Panc1 (cell line): ENCODE results near the gene DOK6. TPM values are rescaled to one million over a fixed set of nuclear protein-coding genes. Genes with fewer than 3 reads are reported as not detected.

Experiments used
- ATAC-seq: fragments of 200-7000 bp; cut with Tn5 transposase; 2 replicates; pipeline ENCODE4 v1.9.1; 2020; ENCODE audit warnings: mild to moderate bottlenecking, moderate library complexity
- BruUV-seq: library from RNA; stranded (reverse); fragments of 400-500 nt; replicated peaks from 2 replicates; lab custom pipeline; 2021; lab: Mats Ljungman, UMichigan
- CTCF ChIA-PET: fragments of 300-600 bp; sonication (Branson Sonifier 250); formaldehyde crosslinking; loops from one replicate; lab custom pipeline; 2022; ENCODE audit warnings: antibody characterized with exemption; lab: Charles Lee
- POLR2A ChIA-PET: fragments of 300-600 bp; sonication (Branson Sonifier 250); formaldehyde crosslinking; loops from one replicate; lab custom pipeline; 2022; ENCODE audit warnings: antibody characterized with exemption; lab: Charles Lee
- DNase-seq: peaks from one replicate; pipeline ENCODE4 v3.0.0-alpha.2; 2010; ENCODE audit warnings: low read depth, low spot score
- H3K27ac ChIP-seq: 2 replicates; pipeline ENCODE4 v1.5.1; 2011; ENCODE audit warnings: mild to moderate bottlenecking, low read length, inconsistent platforms
- H3K27me3 ChIP-seq: fragments of 200-500 bp; sonication (Bioruptor generic); 2 replicates; pipeline ENCODE4 v1.6.0; 2014; ENCODE audit warnings: low read length, inconsistent platforms; ENCODE audit not compliant: control insufficient read depth, insufficient read depth
- H3K36me3 ChIP-seq: fragments of 200-500 bp; sonication (Bioruptor generic); 2 replicates; pipeline ENCODE4 v1.5.1; 2014; ENCODE audit warnings: inconsistent platforms, mild to moderate bottlenecking, low read length, moderate library complexity; ENCODE audit not compliant: control insufficient read depth, insufficient read depth
- H3K4me1 ChIP-seq: 2 replicates; pipeline ENCODE4 v1.5.1; 2011; ENCODE audit warnings: inconsistent platforms, mild to moderate bottlenecking, low read length, moderate library complexity; ENCODE audit not compliant: control insufficient read depth, insufficient read depth
- H3K4me3 ChIP-seq, 2 experiments: 2 replicates each; pipeline ENCODE4 v1.5.1; 2011 to 2012; ENCODE audit warnings: low read depth in 2 of 2, low read length in 2 of 2, mild to moderate bottlenecking in 2 of 2, inconsistent platforms in 1 of 2, moderate library complexity in 1 of 2
- H3K9me3 ChIP-seq: fragments of 200-500 bp; sonication (Bioruptor generic); 2 replicates; pipeline ENCODE4 v1.5.1; 2014; ENCODE audit warnings: low read depth, mild to moderate bottlenecking, inconsistent platforms, low read length, moderate library complexity; ENCODE audit not compliant: control insufficient read depth, insufficient read depth
- POLR2AphosphoS5 ChIP-seq: IDR thresholded peaks from 2 replicates; pipeline ENCODE4 v1.6.1; 2012; ENCODE audit warnings: mild to moderate bottlenecking, low read depth, low read length, moderate library complexity
- SIN3A ChIP-seq: IDR thresholded peaks from 2 replicates; pipeline ENCODE4 v1.6.1; 2012; ENCODE audit warnings: low read depth, mild to moderate bottlenecking, low read length, moderate library complexity, borderline replicate concordance; ENCODE audit not compliant: insufficient read depth
- TCF7L2 ChIP-seq: IDR thresholded peaks from 2 replicates; pipeline ENCODE4 v1.6.1; 2011; ENCODE audit warnings: mild to moderate bottlenecking, low read depth, low read length, inconsistent platforms
- in situ Hi-C: cut with HindIII; loops from 2 replicates; pipeline ENCODE4 v1.10.0; 2016; ENCODE audit warnings: low sequenced_read_pairs, low pct_unique_long_range_greater_than_20kb
- intact Hi-C: fragments of 100-400 bp; cut with micrococcal nuclease; formaldehyde crosslinking; loops from one replicate; pipeline ENCODE4 v1.10.0; 2022; ENCODE audit not compliant: unreplicated experiment
- total RNA-seq: library from RNA; stranded (reverse); gene quantifications from one replicate; pipeline ENCODE4 v1.2.1, GENCODE V29; 2021; ENCODE audit not compliant: unreplicated experiment
- TF ChIP-seq, protein P1 (sequence below): fragments of 450-650 bp; IDR thresholded peaks from 2 replicates; pipeline ENCODE4 v1.5.1; 2017; ENCODE audit warnings: mild to moderate bottlenecking
- TF ChIP-seq, protein P2 (sequence below), 2 experiments: IDR thresholded peaks; 2 replicates each; pipeline ENCODE4 v1.6.1; 2011 to 2012; ENCODE audit warnings: low read depth in 2 of 2, control low read depth in 1 of 2, low read length in 1 of 2, mild to moderate bottlenecking in 1 of 2, moderate library complexity in 1 of 2; ENCODE audit not compliant: insufficient read depth in 1 of 2

DOK6 gene
- total RNA-seq, 1 experiment from 2014 or later, result not detected

DNA sequence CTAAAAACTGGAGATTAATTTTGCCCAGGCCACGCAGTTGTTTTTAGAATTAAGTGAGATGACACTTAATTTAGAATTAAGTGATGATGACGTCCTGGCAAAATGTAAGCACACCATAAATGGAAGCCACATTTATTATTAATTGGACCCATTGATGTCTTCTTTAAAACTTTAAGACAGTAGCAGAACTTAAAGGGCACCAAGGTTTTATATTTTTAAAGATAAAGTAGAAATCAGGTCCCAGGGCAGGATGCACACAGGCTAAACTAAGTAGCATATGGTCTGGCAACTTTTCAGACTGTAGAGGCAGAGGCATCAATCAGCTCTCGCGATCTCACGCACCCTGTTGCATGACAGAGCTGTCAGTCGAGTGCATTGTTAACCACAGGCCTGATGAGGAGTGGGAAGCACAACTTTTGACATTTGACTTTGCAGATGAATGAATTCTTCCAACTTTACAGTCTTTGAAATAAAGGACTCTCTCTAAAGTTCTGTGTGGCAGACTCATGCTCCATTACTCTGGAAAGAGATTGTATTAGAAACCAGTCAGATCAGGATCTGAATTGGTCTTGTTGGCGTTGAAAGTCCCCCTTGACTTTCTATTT, 314.6 kb downstream of the DOK6 start:
- no peak for DNase-seq
- no peaks in the 10 kb centered on the region for H3K9me3 ChIP-seq
- no peaks in the 10 kb centered on the region for H3K36me3 ChIP-seq
- in situ Hi-C loops, result no loop called here
- ATAC-seq, result no peak
- ChIA-PET CTCF (no interaction called here), POLR2A (no interaction called here)
- no peak for TF ChIP-seq POLR2AphosphoS5
- TF ChIP-seq, protein P1, sequence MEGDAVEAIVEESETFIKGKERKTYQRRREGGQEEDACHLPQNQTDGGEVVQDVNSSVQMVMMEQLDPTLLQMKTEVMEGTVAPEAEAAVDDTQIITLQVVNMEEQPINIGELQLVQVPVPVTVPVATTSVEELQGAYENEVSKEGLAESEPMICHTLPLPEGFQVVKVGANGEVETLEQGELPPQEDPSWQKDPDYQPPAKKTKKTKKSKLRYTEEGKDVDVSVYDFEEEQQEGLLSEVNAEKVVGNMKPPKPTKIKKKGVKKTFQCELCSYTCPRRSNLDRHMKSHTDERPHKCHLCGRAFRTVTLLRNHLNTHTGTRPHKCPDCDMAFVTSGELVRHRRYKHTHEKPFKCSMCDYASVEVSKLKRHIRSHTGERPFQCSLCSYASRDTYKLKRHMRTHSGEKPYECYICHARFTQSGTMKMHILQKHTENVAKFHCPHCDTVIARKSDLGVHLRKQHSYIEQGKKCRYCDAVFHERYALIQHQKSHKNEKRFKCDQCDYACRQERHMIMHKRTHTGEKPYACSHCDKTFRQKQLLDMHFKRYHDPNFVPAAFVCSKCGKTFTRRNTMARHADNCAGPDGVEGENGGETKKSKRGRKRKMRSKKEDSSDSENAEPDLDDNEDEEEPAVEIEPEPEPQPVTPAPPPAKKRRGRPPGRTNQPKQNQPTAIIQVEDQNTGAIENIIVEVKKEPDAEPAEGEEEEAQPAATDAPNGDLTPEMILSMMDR, result no peak
- no peak for TF ChIP-seq SIN3A
- TF ChIP-seq, protein P2, sequence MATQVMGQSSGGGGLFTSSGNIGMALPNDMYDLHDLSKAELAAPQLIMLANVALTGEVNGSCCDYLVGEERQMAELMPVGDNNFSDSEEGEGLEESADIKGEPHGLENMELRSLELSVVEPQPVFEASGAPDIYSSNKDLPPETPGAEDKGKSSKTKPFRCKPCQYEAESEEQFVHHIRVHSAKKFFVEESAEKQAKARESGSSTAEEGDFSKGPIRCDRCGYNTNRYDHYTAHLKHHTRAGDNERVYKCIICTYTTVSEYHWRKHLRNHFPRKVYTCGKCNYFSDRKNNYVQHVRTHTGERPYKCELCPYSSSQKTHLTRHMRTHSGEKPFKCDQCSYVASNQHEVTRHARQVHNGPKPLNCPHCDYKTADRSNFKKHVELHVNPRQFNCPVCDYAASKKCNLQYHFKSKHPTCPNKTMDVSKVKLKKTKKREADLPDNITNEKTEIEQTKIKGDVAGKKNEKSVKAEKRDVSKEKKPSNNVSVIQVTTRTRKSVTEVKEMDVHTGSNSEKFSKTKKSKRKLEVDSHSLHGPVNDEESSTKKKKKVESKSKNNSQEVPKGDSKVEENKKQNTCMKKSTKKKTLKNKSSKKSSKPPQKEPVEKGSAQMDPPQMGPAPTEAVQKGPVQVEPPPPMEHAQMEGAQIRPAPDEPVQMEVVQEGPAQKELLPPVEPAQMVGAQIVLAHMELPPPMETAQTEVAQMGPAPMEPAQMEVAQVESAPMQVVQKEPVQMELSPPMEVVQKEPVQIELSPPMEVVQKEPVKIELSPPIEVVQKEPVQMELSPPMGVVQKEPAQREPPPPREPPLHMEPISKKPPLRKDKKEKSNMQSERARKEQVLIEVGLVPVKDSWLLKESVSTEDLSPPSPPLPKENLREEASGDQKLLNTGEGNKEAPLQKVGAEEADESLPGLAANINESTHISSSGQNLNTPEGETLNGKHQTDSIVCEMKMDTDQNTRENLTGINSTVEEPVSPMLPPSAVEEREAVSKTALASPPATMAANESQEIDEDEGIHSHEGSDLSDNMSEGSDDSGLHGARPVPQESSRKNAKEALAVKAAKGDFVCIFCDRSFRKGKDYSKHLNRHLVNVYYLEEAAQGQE (IDR thresholded peaks at IDR 0.05; ENCODE audit: insufficient read depth in 1 of 2, low read depth in 2 of 2, low read length in 1 of 2), result no peak
- TF ChIP-seq TCF7L2, result no peak
- no peak overlapping the region for H3K27ac ChIP-seq
- no peaks in the 10 kb centered on the region for H3K4me1 ChIP-seq
- H3K27me3 ChIP-seq, result no peaks in the 10 kb centered on the region
- BruUV-seq, result no TSS peak
- intact Hi-C loops, result no loop called here
- no peak overlapping the region for H3K4me3 ChIP-seq

DNA sequence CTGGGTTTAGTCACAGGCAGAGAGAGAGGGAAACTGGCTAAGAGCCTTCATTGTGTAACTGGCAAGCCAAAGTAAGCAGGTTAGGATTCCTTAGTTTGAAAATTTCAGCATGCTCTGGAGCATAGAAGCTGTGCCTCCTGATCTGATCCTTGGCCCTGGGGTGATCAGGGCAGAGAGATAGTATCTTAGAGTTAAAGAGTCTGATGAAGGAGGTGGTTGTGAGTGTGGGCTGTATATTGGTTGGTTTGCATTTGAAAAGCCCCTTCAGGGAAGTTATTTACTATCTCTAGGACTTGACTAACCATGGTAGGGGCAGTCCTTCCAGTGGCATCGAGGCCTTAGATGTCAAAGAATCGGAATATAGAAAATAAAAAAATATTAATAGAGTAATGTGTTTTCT, 316.9 kb downstream of the DOK6 start:
- no peak for DNase-seq
- Histone ChIP-seq H3K27ac (no peak overlapping the region), H3K27me3 (no peaks in the 10 kb centered on the region), H3K36me3 (no peaks in the 10 kb centered on the region), H3K9me3 (no peaks in the 10 kb centered on the region), H3K4me3 (no peak overlapping the region), H3K4me1 (no peaks in the 10 kb centered on the region)
- CTCF ChIA-PET, result no interaction called here
- BruUV-seq, result no TSS peak
- in situ Hi-C loops, result no loop called here
- intact Hi-C loops, result no loop called here
- POLR2A ChIA-PET, result no interaction called here
- TF ChIP-seq SIN3A, result no peak
- no peak for TF ChIP-seq POLR2AphosphoS5
- TF ChIP-seq, protein P2 (IDR thresholded peaks at IDR 0.05; ENCODE audit: insufficient read depth in 1 of 2, low read depth in 2 of 2, low read length in 1 of 2), result no peak
- TF ChIP-seq TCF7L2, result no peak
- TF ChIP-seq, protein P1, result no peak
- no peak for ATAC-seq
